D721Med (cell line): ENCODE measurements around the gene COL11A2.
A peak's percentile ranks its signal among the peaks of the same experiment; 100 is the strongest.

Experiments used
- DNase-seq: peaks from one replicate; pipeline ENCODE4 v3.0.0; 2011; ENCODE audit warnings: low spot score; ENCODE audit not compliant: insufficient read length
- FAIRE-seq: peaks from 2 replicates; lab custom pipeline; 2011; peaks lifted over from hg19 to GRCh38; lab: Jason Lieb, UNC
- TF ChIP-seq, protein P1 (sequence below): IDR thresholded peaks from 2 replicates; pipeline ENCODE4 v1.5.1; 2012; ENCODE audit warnings: mild to moderate bottlenecking, control low read depth; ENCODE audit not compliant: insufficient read depth; ENCODE audit errors: missing control alignments

Gene COL11A2

DNA sequence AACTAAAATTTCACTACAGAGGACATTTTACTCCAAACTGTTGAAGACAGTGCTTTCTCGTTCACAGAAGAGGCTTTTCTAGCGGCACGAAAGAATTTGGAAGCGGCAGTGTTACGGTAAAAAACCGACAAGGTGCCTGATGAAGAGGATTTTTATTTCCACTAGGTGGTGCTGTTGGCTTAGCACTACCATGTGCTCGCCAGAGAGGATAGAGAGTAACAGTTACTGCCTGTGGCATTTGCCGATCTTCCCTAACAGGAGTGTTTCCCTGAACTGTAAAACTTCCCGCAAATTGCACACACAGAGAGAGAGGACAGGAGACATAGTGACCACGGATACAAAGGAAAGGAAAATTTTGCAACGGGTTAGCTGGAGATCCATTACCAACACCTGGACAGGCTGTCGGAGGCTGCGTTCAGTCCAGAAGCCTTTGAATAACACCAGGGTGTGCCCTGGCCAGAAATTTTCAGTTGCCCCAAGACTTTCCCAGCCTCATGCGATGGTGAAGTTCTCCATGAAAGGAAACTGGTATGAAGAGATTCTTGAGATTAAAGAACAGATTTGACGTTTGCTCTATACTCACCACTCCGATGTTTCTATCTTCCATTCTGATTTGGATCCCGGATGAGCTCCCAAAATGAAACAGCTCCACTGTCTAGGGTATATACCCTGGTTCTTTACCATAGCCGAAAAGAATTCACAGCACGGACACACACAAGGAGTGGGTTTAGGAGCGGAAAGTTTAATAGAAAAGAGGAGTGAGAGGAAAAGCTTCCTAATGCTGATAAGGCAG, 68.3 kb downstream of the COL11A2 start:
- peak; percentile 6 for FAIRE-seq
- DNase-seq = no peak
- TF ChIP-seq, protein P1, sequence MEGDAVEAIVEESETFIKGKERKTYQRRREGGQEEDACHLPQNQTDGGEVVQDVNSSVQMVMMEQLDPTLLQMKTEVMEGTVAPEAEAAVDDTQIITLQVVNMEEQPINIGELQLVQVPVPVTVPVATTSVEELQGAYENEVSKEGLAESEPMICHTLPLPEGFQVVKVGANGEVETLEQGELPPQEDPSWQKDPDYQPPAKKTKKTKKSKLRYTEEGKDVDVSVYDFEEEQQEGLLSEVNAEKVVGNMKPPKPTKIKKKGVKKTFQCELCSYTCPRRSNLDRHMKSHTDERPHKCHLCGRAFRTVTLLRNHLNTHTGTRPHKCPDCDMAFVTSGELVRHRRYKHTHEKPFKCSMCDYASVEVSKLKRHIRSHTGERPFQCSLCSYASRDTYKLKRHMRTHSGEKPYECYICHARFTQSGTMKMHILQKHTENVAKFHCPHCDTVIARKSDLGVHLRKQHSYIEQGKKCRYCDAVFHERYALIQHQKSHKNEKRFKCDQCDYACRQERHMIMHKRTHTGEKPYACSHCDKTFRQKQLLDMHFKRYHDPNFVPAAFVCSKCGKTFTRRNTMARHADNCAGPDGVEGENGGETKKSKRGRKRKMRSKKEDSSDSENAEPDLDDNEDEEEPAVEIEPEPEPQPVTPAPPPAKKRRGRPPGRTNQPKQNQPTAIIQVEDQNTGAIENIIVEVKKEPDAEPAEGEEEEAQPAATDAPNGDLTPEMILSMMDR = peak; percentile 70

DNA sequence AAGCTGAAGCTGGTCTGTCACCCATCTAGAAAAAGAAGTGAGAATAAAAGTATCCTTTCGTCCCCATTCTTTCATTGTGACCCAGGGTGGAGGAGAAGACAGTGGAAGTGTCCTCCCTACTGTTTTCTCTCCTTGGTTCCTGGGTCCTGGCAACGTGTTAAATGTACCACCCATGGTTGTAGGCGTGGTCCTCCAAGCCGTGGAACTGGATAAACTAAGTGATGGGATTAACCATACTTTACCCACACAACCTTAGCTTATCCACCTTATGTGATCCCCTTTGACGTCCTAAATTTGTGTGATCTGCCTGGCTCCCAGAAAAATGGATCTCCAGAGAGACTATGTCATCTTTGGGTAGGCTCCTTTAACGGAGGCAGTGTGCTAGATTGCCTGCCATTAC, 69.1 kb downstream of the COL11A2 start:
- TF ChIP-seq, protein P1 = no peak
- FAIRE-seq (no peak), DNase-seq (no peak)

DNA sequence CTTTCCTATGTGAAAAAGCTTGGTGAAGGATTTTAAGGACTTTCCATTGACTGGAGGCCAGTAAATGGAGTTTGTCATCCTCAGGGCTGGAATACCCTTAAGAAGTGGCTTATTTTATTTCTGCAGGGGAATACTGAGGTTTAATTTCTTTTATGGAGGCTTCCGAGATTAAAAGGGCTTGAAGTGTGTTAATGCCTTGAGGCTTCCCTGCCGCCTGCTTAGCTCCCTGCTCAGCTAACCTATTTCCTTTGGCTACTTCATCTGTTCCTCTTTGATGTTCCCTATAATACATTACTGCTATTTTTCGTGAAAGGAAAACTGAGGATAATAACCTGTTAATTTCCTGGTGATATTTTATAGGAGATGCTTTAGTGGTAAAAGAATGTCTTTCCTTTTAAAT, 72.3 kb downstream of the COL11A2 start:
- DNase-seq = no peak
- TF ChIP-seq, protein P1 = no peak
- no peak for FAIRE-seq

DNA sequence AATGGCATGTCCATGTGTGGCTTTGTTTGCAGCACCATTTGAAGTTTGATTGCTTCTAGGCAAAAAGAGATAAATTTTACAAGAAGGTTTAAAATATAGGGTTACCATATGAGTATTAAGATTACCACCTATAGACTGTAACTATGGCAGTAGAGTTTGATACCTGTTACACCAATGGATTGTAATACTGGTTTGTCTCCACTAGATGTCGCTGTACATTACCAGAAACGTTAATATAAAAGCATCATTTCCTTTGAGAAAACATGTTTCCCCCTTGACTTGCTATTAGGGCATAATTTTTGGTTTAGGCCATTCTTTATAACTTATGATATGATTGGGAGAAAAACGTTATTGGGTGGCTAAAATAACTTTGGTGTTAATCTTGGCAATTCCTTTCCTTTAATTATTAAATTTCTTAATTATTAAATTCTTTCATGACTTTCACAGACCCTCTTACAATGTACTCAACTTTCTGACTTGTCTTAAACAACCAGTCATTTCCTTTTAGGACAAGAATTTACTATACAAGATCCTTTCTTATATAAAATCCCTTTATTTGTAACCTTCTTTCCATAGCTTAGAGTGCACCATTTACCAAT, 73.6 kb downstream of the COL11A2 start:
- DNase-seq (no peak), FAIRE-seq (peak; percentile 81)
- TF ChIP-seq, protein P1 = peak; percentile 66

DNA sequence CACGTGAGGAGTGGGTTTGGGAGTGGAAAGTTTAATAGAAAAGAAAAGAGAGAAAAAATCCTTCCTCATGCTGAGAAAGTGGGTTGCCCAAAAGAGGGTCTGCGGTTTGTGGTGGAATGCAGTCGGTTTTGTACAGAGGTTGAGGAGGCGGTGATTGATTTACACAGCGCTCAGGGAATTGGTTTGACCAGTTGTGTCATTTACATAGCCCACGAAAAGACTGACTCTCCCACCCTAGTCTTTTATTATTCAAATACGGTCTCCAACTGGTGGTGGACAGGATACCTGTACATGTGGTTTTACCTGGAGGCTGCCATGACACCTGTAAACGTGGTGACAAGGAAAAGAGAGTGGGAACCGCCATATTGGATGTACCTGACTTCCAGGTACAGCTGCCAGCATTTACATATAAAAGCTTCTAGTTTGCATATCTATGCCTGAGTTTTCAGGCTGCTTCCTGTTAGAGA, 74.4 kb downstream of the COL11A2 start:
- FAIRE-seq = no peak
- TF ChIP-seq, protein P1 = no peak
- DNase-seq = no peak

DNA sequence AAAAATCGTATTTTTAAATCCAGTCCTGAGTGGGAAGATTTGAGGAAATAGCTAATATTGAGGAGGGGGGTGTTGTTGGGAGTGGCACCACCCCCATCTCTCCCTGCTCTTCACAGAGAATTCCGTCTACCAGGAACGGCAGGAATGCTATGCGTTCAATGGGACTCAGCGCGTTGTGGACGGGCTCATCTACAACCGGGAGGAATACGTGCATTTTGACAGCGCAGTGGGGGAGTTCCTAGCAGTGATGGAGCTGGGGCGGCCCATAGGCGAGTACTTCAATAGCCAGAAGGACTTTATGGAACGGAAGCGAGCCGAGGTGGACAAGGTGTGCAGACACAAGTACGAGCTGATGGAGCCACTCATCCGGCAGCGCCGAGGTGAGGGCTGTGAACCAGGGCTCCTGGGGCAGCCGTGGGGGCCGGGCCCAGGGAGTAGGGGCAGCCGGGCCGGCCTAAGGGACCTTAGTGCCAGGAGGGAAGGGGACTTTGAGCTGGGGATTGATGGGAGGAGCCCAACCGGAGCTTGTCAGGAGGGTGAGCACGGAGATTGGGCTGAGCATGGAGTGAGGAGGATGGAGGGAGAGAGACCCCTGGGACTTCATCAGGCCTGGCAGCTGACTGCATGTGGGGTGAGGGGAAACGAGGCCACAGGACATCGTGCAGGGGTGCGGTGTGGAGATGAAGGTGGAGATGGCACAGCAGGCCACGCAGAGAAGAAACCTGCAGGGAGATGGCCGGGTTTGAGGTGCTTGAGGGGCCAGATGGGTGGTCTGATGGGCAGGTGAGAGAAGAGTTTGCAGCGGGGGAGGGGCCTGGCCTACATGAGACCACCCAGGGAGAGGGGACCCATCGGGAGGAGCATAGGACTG, 75.2 kb downstream of the COL11A2 start:
- no peak for DNase-seq
- TF ChIP-seq, protein P1 = no peak
- no peak for FAIRE-seq
